HEK293 (cell line): ENCODE measurements around the gene ABI3.

ENCODE experiments used
- CTCF ChIA-PET: fragments of 350-600 bp; formaldehyde crosslinking; extraction: SDS; loops from one replicate; lab custom pipeline; 2021; ENCODE audit warnings: antibody characterized with exemption; lab: Yijun Ruan, JAX
- POLR2A ChIA-PET: fragments of 300-600 bp; formaldehyde crosslinking; extraction: SDS; loops from one replicate; lab custom pipeline; 2020; ENCODE audit warnings: antibody characterized with exemption, inconsistent platforms; lab: Yijun Ruan, JAX
- H3K27ac ChIP-seq: fragments of 200-500 bp; sonication (Bioruptor generic); 2 replicates; pipeline ENCODE4 v1.5.1; 2014; ENCODE audit warnings: low read depth, low read length, control low read depth, inconsistent platforms; ENCODE audit errors: extremely low read depth
- H3K36me3 ChIP-seq, 2 experiments: fragments of 200-500 bp in 1 of 2; sonication (Bioruptor generic) in 1 of 2; 1 replicate in 1 of 2; 2 replicates in 1 of 2; pipeline ENCODE4 v1.5.1; 2014 to 2017; ENCODE audit warnings: inconsistent platforms in 2 of 2, low read length in 2 of 2; ENCODE audit not compliant: control insufficient read depth in 2 of 2, insufficient read depth in 1 of 2
- H3K4me1 ChIP-seq: fragments of 200-500 bp; sonication (Bioruptor generic); 2 replicates; pipeline ENCODE4 v1.5.1; 2014; ENCODE audit warnings: mild to moderate bottlenecking, low read length, inconsistent platforms; ENCODE audit not compliant: control insufficient read depth, insufficient read depth
- H3K4me3 ChIP-seq: 2 replicates; pipeline ENCODE4 v1.5.1; 2011; ENCODE audit warnings: low read depth, mild to moderate bottlenecking, control low read depth, low read length, moderate library complexity
- H3K9me3 ChIP-seq: fragments of 200-500 bp; sonication (Bioruptor generic); 2 replicates; pipeline ENCODE4 v1.5.1; 2014; ENCODE audit warnings: low read depth, low read length, inconsistent platforms; ENCODE audit not compliant: control insufficient read depth, insufficient read depth
- HOXA7 ChIP-seq: sonication (generic); formaldehyde crosslinking; IDR thresholded peaks from 2 replicates; pipeline ENCODE4 v1.8.1; 2022; ENCODE audit warnings: missing genetic modification reagents, borderline replicate concordance
- IKZF3 ChIP-seq: fragments of 450-650 bp; IDR thresholded peaks from 2 replicates; pipeline ENCODE4 v1.5.0; 2018; ENCODE audit warnings: missing biosample characterization, mild to moderate bottlenecking, missing genetic modification characterization, moderate library complexity
- KLF10 ChIP-seq: fragments of 450-650 bp; IDR thresholded peaks from 2 replicates; pipeline ENCODE4 v1.5.1; 2018; ENCODE audit warnings: missing biosample characterization, mild to moderate bottlenecking, missing genetic modification characterization
- PRDM1 ChIP-seq: fragments of 450-650 bp; formaldehyde crosslinking; IDR thresholded peaks from 2 replicates; pipeline ENCODE4; 2016; ENCODE audit warnings: missing biosample characterization, missing genetic modification characterization
- YY2 ChIP-seq: fragments of 450-650 bp; formaldehyde crosslinking; IDR thresholded peaks from 2 replicates; pipeline ENCODE4 v1.5.1; 2016; ENCODE audit warnings: missing biosample characterization, missing genetic modification characterization
- ZBTB21 ChIP-seq: fragments of 450-650 bp; formaldehyde crosslinking; IDR thresholded peaks from 2 replicates; pipeline ENCODE4 v1.5.1; 2017; ENCODE audit warnings: missing biosample characterization, missing genetic modification characterization
- ZFP41 ChIP-seq: fragments of 450-650 bp; formaldehyde crosslinking; IDR thresholded peaks from 2 replicates; pipeline ENCODE4 v1.5.1; 2016; ENCODE audit warnings: missing biosample characterization, missing genetic modification characterization, borderline replicate concordance
- ZNF157 ChIP-seq: fragments of 450-650 bp; formaldehyde crosslinking; IDR thresholded peaks from 2 replicates; pipeline ENCODE4 v1.5.1; 2016; ENCODE audit warnings: missing biosample characterization, missing genetic modification characterization
- ZNF202 ChIP-seq: fragments of 450-650 bp; formaldehyde crosslinking; IDR thresholded peaks from 2 replicates; pipeline ENCODE4 v1.5.1; 2016; ENCODE audit warnings: missing biosample characterization, missing genetic modification characterization, borderline replicate concordance
- ZNF302 ChIP-seq: fragments of 450-650 bp; formaldehyde crosslinking; IDR thresholded peaks from 2 replicates; pipeline ENCODE4 v1.5.1; 2016; ENCODE audit warnings: missing biosample characterization, missing genetic modification characterization, low read depth
- ZNF335 ChIP-seq: fragments of 450-650 bp; formaldehyde crosslinking; conservative IDR thresholded peaks from 2 replicates; pipeline ENCODE4 v1.5.1; 2016; ENCODE audit warnings: missing biosample characterization, missing genetic modification characterization
- ZNF366 ChIP-seq: fragments of 450-650 bp; formaldehyde crosslinking; conservative IDR thresholded peaks from 2 replicates; pipeline ENCODE4 v1.5.1; 2016; ENCODE audit warnings: missing biosample characterization, missing genetic modification characterization
- ZNF510 ChIP-seq: fragments of 450-650 bp; formaldehyde crosslinking; IDR thresholded peaks from 2 replicates; pipeline ENCODE4 v1.5.1; 2018; ENCODE audit warnings: mild to moderate bottlenecking, missing genetic modification characterization, missing biosample characterization; ENCODE audit not compliant: insufficient replicate concordance
- ZSCAN16 ChIP-seq: fragments of 450-650 bp; formaldehyde crosslinking; IDR thresholded peaks from 2 replicates; pipeline ENCODE4 v1.5.1; 2016; ENCODE audit warnings: missing biosample characterization, missing genetic modification characterization
- TF ChIP-seq, protein P1 (sequence below): fragments of 450-650 bp; formaldehyde crosslinking; IDR thresholded peaks from 2 replicates; pipeline ENCODE4 v1.5.1; 2016; ENCODE audit warnings: missing biosample characterization, missing genetic modification characterization
- TF ChIP-seq, protein P2 (sequence below): fragments of 450-650 bp; formaldehyde crosslinking; IDR thresholded peaks from 2 replicates; pipeline ENCODE4; 2016; ENCODE audit warnings: missing biosample characterization, missing genetic modification characterization
- TF ChIP-seq, protein P3 (sequence below): fragments of 450-650 bp; formaldehyde crosslinking; IDR thresholded peaks from 2 replicates; pipeline ENCODE4 v1.5.1; 2016; ENCODE audit warnings: missing biosample characterization, missing genetic modification characterization
- TF ChIP-seq, protein P4 (sequence below): fragments of 450-650 bp; formaldehyde crosslinking; IDR thresholded peaks from 2 replicates; pipeline ENCODE4 v1.5.1; 2017; ENCODE audit warnings: missing biosample characterization, mild to moderate bottlenecking, missing genetic modification characterization, moderate library complexity
- TF ChIP-seq, protein P5 (sequence below): fragments of 450-650 bp; formaldehyde crosslinking; IDR thresholded peaks from 2 replicates; pipeline ENCODE4 v1.5.1; 2016; ENCODE audit warnings: missing biosample characterization, missing genetic modification characterization
- TF ChIP-seq, protein P6 (sequence below): fragments of 450-650 bp; formaldehyde crosslinking; IDR thresholded peaks from 2 replicates; pipeline ENCODE4 v1.5.1; 2016; ENCODE audit warnings: missing biosample characterization, missing genetic modification characterization
- TF ChIP-seq, protein P7 (sequence below): sonication (generic); formaldehyde crosslinking; IDR thresholded peaks from 2 replicates; pipeline ENCODE4 v1.8.1; 2022; ENCODE audit warnings: mild to moderate bottlenecking, moderate library complexity, missing genetic modification reagents
- TF ChIP-seq, protein P8 (sequence below): fragments of 450-650 bp; formaldehyde crosslinking; IDR thresholded peaks from 2 replicates; pipeline ENCODE4 v1.5.1; 2016; ENCODE audit warnings: missing biosample characterization, missing genetic modification characterization
- TF ChIP-seq, protein P9 (sequence below): fragments of 450-650 bp; formaldehyde crosslinking; IDR thresholded peaks from 2 replicates; pipeline ENCODE4 v1.5.1; 2017; ENCODE audit warnings: missing biosample characterization, missing genetic modification characterization

The ABI3 gene

DNA sequence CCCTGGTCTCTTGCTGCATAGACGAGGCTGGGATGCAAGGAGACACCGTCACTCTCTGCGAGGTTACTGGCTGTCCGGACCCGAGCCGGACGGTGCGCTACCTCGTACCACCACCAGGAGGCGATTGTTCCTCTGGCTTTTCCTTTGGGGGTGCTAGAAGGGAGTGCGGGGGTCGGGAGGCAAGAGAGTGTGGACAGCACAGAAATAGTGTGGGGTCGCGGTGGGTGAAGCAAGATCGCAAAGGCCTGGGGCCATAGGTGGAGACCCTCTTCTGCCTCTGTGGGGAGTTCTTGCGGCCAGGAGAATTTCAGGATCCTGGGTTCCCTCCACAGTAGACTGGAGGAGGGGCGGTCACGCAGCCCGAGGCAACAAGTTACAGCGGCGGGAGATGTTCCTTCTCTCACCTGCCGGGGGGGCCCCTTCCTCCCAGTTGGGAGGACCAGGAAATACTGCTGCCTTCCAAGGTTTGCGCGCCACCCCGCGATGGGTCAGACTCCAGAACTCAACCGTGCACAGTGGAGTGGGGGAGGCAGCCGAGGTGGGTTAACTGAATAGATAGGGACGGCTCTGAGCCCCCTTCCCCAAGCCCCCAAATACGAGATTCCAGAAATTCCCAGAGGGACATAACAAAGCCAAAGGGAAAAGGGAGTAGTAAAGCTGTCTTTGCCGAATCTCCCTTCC is 13.2 kb downstream of the ABI3 start:
- H3K9me3 ChIP-seq, result no peaks in the 10 kb centered on the region
- POLR2A ChIA-PET, result interaction anchor here (0.6 kb wide), 1 partner anchor 327 kb away, joined by 3 read pairs; no protein-coding TSS in a partner anchor
- peak overlapping the region; percentile 21 for H3K4me3 ChIP-seq
- CTCF ChIA-PET, result interaction anchor here (0.6 to 6.3 kb wide), 9 partner anchors 9 to 294 kb away, joined by 3 to 63 read pairs (median 3); no protein-coding TSS in a partner anchor
- no peaks in the 10 kb centered on the region; the same call in 1 of the 2 replicates for H3K4me1 ChIP-seq
- no peaks in the 10 kb centered on the region for H3K36me3 ChIP-seq
- H3K27ac ChIP-seq, result no peak overlapping the region
- TF ChIP-seq, protein P1, sequence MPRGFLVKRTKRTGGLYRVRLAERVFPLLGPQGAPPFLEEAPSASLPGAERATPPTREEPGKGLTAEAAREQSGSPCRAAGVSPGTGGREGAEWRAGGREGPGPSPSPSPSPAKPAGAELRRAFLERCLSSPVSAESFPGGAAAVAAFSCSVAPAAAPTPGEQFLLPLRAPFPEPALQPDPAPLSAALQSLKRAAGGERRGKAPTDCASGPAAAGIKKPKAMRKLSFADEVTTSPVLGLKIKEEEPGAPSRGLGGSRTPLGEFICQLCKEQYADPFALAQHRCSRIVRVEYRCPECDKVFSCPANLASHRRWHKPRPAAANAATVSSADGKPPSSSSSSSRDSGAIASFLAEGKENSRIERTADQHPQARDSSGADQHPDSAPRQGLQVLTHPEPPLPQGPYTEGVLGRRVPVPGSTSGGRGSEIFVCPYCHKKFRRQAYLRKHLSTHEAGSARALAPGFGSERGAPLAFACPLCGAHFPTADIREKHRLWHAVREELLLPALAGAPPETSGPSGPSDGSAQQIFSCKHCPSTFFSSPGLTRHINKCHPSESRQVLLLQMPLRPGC, result no peak
- TF ChIP-seq, protein P2, sequence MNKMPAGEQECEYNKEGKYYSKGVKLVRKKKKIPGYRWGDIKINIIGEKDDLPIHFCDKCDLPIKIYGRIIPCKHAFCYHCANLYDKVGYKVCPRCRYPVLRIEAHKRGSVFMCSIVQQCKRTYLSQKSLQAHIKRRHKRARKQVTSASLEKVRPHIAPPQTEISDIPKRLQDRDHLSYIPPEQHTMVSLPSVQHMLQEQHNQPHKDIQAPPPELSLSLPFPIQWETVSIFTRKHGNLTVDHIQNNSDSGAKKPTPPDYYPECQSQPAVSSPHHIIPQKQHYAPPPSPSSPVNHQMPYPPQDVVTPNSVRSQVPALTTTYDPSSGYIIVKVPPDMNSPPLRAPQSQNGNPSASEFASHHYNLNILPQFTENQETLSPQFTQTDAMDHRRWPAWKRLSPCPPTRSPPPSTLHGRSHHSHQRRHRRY (tag by site-specific recombination), result no peak
- TF ChIP-seq ZNF510 (tag by site-specific recombination) (no peak), PRDM1 (tag by site-specific recombination) (no peak), HOXA7 (CRISPR knock-in tag) (no peak), ZNF366 (tag by site-specific recombination) (no peak), ZNF335 (tag by site-specific recombination) (no peak), YY2 (tag by site-specific recombination) (no peak), ZNF202 (tag by site-specific recombination) (no peak), ZNF157 (tag by site-specific recombination) (no peak), ZBTB21 (tag by site-specific recombination) (no peak), ZNF302 (tag by site-specific recombination) (no peak), ZSCAN16 (tag by site-specific recombination) (no peak), KLF10 (no peak), ZFP41 (tag by site-specific recombination) (no peak), IKZF3 (tag by site-specific recombination) (no peak)
- TF ChIP-seq, protein P3, sequence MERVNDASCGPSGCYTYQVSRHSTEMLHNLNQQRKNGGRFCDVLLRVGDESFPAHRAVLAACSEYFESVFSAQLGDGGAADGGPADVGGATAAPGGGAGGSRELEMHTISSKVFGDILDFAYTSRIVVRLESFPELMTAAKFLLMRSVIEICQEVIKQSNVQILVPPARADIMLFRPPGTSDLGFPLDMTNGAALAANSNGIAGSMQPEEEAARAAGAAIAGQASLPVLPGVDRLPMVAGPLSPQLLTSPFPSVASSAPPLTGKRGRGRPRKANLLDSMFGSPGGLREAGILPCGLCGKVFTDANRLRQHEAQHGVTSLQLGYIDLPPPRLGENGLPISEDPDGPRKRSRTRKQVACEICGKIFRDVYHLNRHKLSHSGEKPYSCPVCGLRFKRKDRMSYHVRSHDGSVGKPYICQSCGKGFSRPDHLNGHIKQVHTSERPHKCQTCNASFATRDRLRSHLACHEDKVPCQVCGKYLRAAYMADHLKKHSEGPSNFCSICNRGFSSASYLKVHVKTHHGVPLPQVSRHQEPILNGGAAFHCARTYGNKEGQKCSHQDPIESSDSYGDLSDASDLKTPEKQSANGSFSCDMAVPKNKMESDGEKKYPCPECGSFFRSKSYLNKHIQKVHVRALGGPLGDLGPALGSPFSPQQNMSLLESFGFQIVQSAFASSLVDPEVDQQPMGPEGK (tag by site-specific recombination), result peak; percentile 79
- TF ChIP-seq, protein P4, sequence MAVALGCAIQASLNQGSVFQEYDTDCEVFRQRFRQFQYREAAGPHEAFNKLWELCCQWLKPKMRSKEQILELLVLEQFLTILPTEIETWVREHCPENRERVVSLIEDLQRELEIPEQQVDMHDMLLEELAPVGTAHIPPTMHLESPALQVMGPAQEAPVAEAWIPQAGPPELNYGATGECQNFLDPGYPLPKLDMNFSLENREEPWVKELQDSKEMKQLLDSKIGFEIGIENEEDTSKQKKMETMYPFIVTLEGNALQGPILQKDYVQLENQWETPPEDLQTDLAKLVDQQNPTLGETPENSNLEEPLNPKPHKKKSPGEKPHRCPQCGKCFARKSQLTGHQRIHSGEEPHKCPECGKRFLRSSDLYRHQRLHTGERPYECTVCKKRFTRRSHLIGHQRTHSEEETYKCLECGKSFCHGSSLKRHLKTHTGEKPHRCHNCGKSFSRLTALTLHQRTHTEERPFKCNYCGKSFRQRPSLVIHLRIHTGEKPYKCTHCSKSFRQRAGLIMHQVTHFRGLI (tag by site-specific recombination), result no peak
- TF ChIP-seq, protein P5, sequence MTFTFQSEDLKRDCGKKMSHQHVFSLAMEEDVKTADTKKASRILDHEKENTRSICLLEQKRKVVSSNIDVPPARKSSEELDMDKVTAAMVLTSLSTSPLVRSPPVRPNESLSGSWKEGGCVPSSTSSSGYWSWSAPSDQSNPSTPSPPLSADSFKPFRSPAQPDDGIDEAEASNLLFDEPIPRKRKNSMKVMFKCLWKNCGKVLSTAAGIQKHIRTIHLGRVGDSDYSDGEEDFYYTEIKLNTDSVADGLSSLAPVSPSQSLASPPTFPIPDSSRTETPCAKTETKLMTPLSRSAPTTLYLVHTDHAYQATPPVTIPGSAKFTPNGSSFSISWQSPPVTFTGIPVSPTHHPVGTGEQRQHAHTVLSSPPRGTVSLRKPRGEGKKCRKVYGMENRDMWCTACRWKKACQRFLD (tag by site-specific recombination), result no peak
- TF ChIP-seq, protein P6, sequence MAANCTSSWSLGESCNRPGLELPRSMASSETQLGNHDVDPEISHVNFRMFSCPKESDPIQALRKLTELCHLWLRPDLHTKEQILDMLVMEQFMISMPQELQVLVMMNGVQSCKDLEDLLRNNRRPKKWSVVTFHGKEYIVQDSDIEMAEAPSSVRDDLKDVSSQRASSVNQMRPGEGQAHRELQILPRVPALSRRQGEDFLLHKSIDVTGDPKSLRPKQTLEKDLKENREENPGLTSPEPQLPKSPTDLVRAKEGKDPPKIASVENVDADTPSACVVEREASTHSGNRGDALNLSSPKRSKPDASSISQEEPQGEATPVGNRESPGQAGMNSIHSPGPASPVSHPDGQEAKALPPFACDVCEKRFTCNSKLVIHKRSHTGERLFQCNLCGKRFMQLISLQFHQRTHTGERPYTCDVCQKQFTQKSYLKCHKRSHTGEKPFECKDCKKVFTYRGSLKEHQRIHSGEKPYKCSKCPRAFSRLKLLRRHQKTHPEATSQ (tag by site-specific recombination), result no peak
- TF ChIP-seq, protein P7, sequence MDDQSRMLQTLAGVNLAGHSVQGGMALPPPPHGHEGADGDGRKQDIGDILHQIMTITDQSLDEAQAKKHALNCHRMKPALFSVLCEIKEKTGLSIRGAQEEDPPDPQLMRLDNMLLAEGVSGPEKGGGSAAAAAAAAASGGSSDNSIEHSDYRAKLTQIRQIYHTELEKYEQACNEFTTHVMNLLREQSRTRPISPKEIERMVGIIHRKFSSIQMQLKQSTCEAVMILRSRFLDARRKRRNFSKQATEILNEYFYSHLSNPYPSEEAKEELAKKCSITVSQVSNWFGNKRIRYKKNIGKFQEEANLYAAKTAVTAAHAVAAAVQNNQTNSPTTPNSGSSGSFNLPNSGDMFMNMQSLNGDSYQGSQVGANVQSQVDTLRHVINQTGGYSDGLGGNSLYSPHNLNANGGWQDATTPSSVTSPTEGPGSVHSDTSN, result 0 out of 2 replicates have a peak, but pooled peaks have one; percentile 15
- TF ChIP-seq, protein P8, sequence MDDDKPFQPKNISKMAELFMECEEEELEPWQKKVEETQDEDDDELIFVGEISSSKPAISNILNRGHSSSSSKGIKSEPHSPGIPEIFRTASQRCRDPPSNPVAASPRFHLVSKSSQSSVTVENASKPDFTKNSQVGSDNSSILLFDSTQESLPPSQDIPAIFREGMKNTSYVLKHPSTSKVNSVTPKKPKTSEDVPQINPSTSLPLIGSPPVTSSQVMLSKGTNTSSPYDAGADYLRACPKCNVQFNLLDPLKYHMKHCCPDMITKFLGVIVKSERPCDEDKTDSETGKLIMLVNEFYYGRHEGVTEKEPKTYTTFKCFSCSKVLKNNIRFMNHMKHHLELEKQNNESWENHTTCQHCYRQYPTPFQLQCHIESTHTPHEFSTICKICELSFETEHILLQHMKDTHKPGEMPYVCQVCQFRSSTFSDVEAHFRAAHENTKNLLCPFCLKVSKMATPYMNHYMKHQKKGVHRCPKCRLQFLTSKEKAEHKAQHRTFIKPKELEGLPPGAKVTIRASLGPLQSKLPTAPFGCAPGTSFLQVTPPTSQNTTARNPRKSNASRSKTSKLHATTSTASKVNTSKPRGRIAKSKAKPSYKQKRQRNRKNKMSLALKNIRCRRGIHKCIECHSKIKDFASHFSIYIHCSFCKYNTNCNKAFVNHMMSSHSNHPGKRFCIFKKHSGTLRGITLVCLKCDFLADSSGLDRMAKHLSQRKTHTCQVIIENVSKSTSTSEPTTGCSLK (tag by site-specific recombination), result no peak
- TF ChIP-seq, protein P9, sequence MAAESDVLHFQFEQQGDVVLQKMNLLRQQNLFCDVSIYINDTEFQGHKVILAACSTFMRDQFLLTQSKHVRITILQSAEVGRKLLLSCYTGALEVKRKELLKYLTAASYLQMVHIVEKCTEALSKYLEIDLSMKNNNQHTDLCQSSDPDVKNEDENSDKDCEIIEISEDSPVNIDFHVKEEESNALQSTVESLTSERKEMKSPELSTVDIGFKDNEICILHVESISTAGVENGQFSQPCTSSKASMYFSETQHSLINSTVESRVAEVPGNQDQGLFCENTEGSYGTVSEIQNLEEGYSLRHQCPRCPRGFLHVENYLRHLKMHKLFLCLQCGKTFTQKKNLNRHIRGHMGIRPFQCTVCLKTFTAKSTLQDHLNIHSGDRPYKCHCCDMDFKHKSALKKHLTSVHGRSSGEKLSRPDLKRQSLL (tag by site-specific recombination), result no peak
